A549 (cell line): Measurements from ENCODE around the gene DDB1.

Experiments
- FOSL2 ChIP-seq, 2 experiments: fragments of 450-650 bp in 1 of 2; fragments of >200 bp in 1 of 2; sonication (Bioruptor Twin) in 1 of 2; formaldehyde crosslinking; IDR thresholded peaks; 2 replicates each; pipeline versions ENCODE4 v1.5.0 to v1.6.1; 2016 to 2020; ENCODE audit warnings: mild to moderate bottlenecking in 1 of 2, moderate library complexity in 1 of 2
- JUN ChIP-seq, 2 experiments: fragments of >200 bp; sonication (Bioruptor Twin); formaldehyde crosslinking; IDR thresholded peaks; 2 replicates in 1 of 2; 3 replicates in 1 of 2; pipeline ENCODE4 v1.6.1; 2016 to 2017
- SMC3 ChIP-seq: fragments of >200 bp; sonication (Bioruptor Twin); formaldehyde crosslinking; IDR thresholded peaks from 3 replicates; pipeline ENCODE4 v1.6.1; 2018; ENCODE audit warnings: inconsistent platforms
- TF ChIP-seq, protein P1 (sequence below): fragments of >200 bp; sonication (Bioruptor Twin); formaldehyde crosslinking; IDR thresholded peaks from 3 replicates; pipeline ENCODE4 v1.5.1; 2016
- TF ChIP-seq, protein P2 (sequence below): IDR thresholded peaks from 2 replicates; pipeline ENCODE4 v1.6.1; 2012

DNA sequence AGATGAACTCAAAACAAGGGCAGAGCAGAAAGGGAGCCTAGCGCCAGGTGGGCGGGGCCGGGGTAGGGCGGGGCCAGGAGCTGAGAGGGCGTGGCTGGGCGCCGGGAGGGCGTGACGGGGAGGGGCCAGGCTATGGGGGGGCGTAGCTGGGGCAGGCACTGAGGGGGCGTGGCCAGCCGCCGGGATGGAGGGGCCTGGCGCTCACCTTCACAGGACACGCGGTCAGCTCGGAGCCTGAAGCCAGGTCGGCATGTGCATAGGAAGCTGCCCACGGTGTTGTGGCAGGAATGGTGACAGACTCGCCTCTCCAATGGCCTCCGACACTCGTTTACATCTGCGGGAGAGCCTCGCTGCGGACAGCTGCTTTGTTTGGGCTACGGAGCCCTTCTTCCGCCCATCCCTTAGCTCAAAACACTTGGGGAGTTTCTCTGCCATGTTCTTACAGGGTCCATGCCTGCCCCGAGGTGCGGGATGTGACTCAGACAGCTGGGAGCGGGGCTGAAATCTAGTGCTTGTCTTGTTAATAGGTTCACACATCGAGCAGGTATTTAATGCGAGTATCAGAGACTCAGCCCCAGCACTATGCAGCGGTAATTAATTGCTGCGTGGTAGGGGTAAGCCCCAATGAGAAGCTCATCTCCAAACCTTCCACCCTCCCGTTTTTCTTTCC lies 51.2 kb downstream of the DDB1 start:
- TF ChIP-seq, protein P1, sequence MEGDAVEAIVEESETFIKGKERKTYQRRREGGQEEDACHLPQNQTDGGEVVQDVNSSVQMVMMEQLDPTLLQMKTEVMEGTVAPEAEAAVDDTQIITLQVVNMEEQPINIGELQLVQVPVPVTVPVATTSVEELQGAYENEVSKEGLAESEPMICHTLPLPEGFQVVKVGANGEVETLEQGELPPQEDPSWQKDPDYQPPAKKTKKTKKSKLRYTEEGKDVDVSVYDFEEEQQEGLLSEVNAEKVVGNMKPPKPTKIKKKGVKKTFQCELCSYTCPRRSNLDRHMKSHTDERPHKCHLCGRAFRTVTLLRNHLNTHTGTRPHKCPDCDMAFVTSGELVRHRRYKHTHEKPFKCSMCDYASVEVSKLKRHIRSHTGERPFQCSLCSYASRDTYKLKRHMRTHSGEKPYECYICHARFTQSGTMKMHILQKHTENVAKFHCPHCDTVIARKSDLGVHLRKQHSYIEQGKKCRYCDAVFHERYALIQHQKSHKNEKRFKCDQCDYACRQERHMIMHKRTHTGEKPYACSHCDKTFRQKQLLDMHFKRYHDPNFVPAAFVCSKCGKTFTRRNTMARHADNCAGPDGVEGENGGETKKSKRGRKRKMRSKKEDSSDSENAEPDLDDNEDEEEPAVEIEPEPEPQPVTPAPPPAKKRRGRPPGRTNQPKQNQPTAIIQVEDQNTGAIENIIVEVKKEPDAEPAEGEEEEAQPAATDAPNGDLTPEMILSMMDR = no peak
- TF ChIP-seq, protein P2, sequence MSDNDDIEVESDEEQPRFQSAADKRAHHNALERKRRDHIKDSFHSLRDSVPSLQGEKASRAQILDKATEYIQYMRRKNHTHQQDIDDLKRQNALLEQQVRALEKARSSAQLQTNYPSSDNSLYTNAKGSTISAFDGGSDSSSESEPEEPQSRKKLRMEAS = 0 out of 2 replicates have a peak, but pooled peaks have one; percentile 39
- no peak for TF ChIP-seq SMC3
- no peak for TF ChIP-seq JUN (IDR thresholded peaks at IDR 0.05)
- TF ChIP-seq FOSL2 (IDR thresholded peaks at IDR 0.05) = no peak
- TF ChIP-seq FOSL2 (CRISPR knock-in tag; IDR thresholded peaks at IDR 0.05) = no peak
